Thymus (tissue), 11 donors: ENCODE measurements around the gene CFAP20DC. TPM values are rescaled to one million over a fixed set of nuclear protein-coding genes. Genes with fewer than 3 reads are reported as not detected.
A peak's percentile ranks its signal among the peaks of the same experiment; 100 is the strongest.
"Not testable (repeated sequence)": the region's sequence is repeated elsewhere in the genome, so short reads cannot be mapped to it uniquely, and the experiment has no call there.

ENCODE experiments used
- DNase-seq, 9 donors: peaks; one replicate each; pipeline ENCODE4 v3.0.0-alpha.2; 2013; ENCODE audit warnings: low spot score in 9 of 9, low read depth in 6 of 9, missing footprints in 1 of 9
- H3K27ac ChIP-seq, 2 donors: one replicate each; pipeline ENCODE4 v1.5.1; 2013; ENCODE audit warnings: control low read depth in 1 of 2, low read depth in 1 of 2, low read length in 1 of 2, mild to moderate bottlenecking in 1 of 2, moderate library complexity in 1 of 2
- H3K27me3 ChIP-seq, 2 donors: one replicate each; pipeline ENCODE4 v1.5.1; 2013; ENCODE audit warnings: low read length in 1 of 2; ENCODE audit not compliant: control insufficient read depth in 2 of 2, insufficient read depth in 1 of 2
- H3K36me3 ChIP-seq, 2 donors: one replicate each; pipeline ENCODE4 v1.5.1; 2013; ENCODE audit warnings: low read length in 1 of 2, mild to moderate bottlenecking in 1 of 2, moderate library complexity in 1 of 2; ENCODE audit not compliant: control insufficient read depth in 2 of 2, insufficient read depth in 2 of 2
- H3K4me1 ChIP-seq, 2 donors: one replicate each; pipeline ENCODE4 v1.5.1; 2013; ENCODE audit warnings: low read length in 2 of 2; ENCODE audit not compliant: control insufficient read depth in 2 of 2, insufficient read depth in 2 of 2
- H3K4me3 ChIP-seq, 2 donors: one replicate each; pipeline ENCODE4 v1.5.1; 2013; ENCODE audit warnings: low read length in 2 of 2, control low read depth in 1 of 2, mild to moderate bottlenecking in 1 of 2
- H3K9me3 ChIP-seq, 2 donors: one replicate each; pipeline ENCODE4 v1.5.1; 2013; ENCODE audit warnings: low read length in 1 of 2, mild to moderate bottlenecking in 1 of 2; ENCODE audit not compliant: control insufficient read depth in 2 of 2, insufficient read depth in 1 of 2
- WGBS: extraction: QIAGEN DNeasy Blood & Tissue Kit; methylation state at CpG from one replicate; pipeline ENCODE4 v1.1.7; 2013; 5-methylcytosine and 5-hydroxymethylcytosine counted together
- polyA plus RNA-seq: library from polyadenylated mRNA; stranded (reverse); fragments of 200-250 nt; gene quantifications from one replicate; pipeline ENCODE4 v1.2.3, GENCODE V29; 2013
- total RNA-seq: library from RNA; stranded (reverse); fragments of 120-200 nt; gene quantifications from one replicate; pipeline ENCODE4 v1.2.4, GENCODE V29; 2013
- donor health status: healthy.

Gene CFAP20DC
- total and polyA plus RNA-seq, 2 donors: 1.0 to 1.6 TPM

DNA sequence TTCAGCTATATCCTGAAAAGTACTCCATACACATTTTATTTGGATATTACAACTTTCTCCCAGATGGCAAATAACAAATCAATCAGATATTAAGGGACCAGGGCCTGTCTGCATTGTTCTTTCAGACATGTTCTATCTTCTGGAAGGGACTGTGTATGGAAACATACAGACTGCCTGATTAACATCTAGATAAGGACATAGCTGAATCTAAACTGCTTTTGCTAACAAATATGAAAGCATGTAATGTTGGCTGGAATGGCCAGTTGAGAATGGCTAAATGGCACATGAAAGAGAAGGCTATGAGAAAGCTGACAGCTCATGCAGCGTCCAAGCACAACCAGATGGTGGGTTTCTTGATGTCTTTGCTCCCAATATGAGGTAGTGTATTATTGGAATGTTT is 149.4 kb downstream of the CFAP20DC start:
- no peaks in the 10 kb centered on the region for H3K27me3 ChIP-seq
- H3K36me3 ChIP-seq: no peaks in the 10 kb centered on the region
- H3K4me3 ChIP-seq: no peak overlapping the region
- H3K9me3 ChIP-seq: no peaks in the 10 kb centered on the region
- no peak overlapping the region for H3K27ac ChIP-seq
- WGBS: 95% methylated on average over 1 of the region's 1 CpG
- DNase-seq: no peak
- H3K4me1 ChIP-seq: peaks cover 0 to 10% of the 10 kb centered on the region in 2 donors

DNA sequence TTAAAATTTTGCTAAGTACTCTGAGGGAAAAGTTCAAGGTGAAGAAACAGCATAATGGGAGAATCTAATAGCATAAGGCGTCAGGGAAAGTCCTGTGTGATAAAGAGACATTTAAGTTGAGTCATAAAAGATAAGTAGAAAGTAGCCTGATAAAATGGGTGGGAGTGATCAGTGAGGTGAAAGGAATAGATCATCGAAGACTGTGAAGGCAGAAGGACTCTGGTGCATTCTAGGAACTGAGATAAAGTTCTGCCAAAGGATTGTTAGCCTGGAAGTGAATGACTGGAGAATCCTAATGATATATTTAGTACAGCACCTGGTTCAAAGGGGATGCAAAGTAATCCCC is 149.9 kb downstream of the CFAP20DC start:
- WGBS: 61% methylated on average over 2 of the region's 2 CpGs
- Histone ChIP-seq H3K27me3 (no peaks in the 10 kb centered on the region), H3K4me3 (no peak overlapping the region), H3K27ac (no peak overlapping the region), H3K9me3 (no peaks in the 10 kb centered on the region), H3K4me1 (peaks cover 0 to 10% of the 10 kb centered on the region in 2 donors), H3K36me3 (no peaks in the 10 kb centered on the region)
- no peak for DNase-seq

DNA sequence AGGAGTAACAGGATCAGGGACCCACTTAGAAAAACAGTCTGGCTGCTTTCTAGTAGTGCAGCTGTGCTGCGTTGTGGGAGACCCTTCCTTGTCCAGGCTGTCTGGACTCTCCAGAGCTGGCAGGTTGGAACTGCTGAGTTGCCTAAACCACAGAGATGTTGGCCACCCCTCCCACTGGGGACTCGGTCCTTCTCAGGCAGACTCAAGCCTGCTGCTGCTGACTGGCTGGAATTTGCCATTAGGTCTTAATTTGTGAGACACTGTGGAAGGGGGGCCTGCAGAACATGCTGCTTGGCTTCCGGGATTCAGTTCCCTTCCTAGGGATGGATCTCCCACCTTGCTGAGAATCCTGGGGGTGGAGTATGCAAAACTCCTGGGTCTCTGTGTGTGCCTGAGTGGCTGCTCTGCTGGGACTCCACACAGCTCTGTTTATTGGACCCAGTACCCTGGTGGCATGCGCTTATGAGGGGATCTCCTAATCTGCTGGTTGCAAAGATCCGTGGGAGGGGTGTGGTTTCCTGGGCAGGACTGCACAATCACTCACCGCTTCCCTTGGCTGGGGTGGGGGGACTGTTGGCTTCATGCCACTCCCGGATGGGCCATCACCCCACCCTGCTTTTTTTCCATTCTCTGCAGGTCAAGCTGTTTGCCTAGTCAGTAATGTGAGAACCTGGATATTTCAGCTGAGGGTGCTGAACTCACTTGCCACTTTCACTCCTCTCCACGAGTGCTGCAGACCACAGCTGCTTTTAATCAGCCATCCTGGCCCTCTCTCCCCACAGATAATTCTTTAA is 150.5 kb downstream of the CFAP20DC start:
- DNase-seq: peak in 4 of 9 donors; percentile 1 to 24 (median 4)
- Histone ChIP-seq H3K36me3 (no peaks in the 10 kb centered on the region), H3K27me3 (no peaks in the 10 kb centered on the region), H3K4me1 (peaks cover 0 to 10% of the 10 kb centered on the region in 2 donors), H3K4me3 (no peak overlapping the region), H3K27ac (no peak overlapping the region), H3K9me3 (no peaks in the 10 kb centered on the region)
- 12% methylated on average over 8 of the region's 8 CpGs for WGBS

DNA sequence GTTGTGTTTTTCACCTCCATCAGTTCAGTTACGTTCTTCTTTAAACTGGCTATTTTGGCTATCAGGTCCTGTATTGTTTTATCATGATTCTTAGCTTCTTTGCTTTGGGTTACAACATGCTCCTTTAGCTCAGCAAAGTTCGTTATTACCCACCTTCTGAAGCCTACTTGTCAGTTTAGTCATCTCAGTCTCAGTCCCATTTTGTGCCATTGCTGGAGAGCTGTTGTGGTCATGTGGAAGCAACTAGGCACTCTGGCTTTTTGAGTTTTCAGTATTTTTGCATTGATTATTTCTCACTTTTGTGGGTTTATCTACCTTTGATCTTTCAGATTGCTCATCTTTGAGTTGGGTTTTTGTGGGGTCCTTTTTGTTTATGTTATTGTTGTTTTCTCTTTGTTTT is 151.3 kb downstream of the CFAP20DC start:
- 93% methylated on average over 2 of the region's 2 CpGs for WGBS
- peaks cover 0 to 10% of the 10 kb centered on the region in 2 donors for H3K4me1 ChIP-seq
- no peak for DNase-seq
- H3K9me3 ChIP-seq: no peaks in the 10 kb centered on the region
- no peak overlapping the region for H3K27ac ChIP-seq
- H3K36me3 ChIP-seq: no peaks in the 10 kb centered on the region
- no peaks in the 10 kb centered on the region for H3K27me3 ChIP-seq
- no peak overlapping the region for H3K4me3 ChIP-seq

DNA sequence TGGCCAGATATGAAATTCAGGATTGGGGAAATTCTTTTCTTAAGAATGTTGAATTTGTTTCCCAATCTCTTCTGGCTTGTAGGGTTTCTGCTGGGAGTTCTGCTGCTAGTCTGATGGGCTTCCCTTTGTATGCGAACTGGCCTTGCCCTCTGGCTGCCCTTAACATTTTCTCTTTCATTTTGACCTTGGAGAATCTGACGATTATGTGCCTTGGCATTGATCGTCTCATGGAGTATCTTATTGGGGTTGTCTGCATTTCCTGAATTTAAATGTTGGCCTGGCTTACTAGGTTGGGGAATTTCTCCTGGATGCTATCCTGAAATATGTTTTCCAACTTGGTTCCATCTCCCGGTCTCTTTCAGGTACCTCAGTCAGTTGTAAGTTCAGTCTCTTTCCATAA is 152.2 kb downstream of the CFAP20DC start:
- peaks cover 0 to 10% of the 10 kb centered on the region in 2 donors for H3K4me1 ChIP-seq
- H3K27ac ChIP-seq: no peak overlapping the region
- WGBS: 93% methylated on average over 4 of the region's 4 CpGs
- H3K9me3 ChIP-seq: no peaks in the 10 kb centered on the region
- H3K4me3 ChIP-seq: no peak overlapping the region
- no peak for DNase-seq
- H3K36me3 ChIP-seq: no peaks in the 10 kb centered on the region
- H3K27me3 ChIP-seq: no peaks in the 10 kb centered on the region

DNA sequence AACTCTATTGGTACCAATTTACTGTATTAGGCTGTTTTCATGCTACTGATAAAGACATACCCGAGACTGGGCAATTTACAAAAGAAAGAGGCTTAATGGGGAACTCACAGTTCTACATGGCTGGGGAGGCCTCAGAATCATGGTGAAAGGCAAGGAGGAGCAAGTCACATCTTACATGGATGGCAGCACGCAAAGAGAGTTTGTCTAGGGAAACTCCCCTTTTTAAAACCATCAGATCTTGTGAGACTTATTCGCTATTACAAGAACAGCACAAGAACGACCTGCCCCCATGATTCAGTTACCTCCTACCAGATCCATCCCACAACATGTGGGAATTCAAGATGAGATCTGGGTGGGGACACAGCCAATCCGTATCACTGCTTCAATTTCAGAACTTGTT is 154.1 kb downstream of the CFAP20DC start:
- not testable (repeated sequence) for H3K27me3 ChIP-seq, H3K27ac ChIP-seq, DNase-seq, H3K4me3 ChIP-seq, H3K9me3 ChIP-seq, H3K36me3 ChIP-seq, H3K4me1 ChIP-seq
- WGBS: 97% methylated on average over 5 of the region's 5 CpGs

DNA sequence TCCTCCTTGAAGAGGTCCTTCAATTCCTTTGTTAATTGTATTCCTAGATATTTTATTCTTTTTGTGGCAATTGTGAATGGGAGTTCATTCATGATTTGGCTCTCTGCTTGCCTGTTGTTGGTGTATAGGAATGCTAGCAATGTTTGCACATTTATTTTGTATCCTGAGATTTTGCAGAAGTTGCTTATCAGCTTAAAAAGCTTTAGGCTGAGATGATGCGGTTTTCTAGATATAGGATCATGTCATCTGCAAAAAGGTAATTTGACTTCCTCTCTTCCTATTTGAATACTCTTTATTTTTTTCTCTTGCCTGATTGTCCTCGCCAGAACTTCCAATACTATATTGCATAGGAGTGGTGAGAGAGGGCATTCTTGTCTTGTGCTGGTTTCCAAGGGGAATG is 157.3 kb downstream of the CFAP20DC start:
- H3K36me3 ChIP-seq, DNase-seq, H3K4me1 ChIP-seq, H3K9me3 ChIP-seq, H3K4me3 ChIP-seq, H3K27me3 ChIP-seq, H3K27ac ChIP-seq: not testable (repeated sequence)
- 15% methylated on average over 2 of the region's 2 CpGs for WGBS

DNA sequence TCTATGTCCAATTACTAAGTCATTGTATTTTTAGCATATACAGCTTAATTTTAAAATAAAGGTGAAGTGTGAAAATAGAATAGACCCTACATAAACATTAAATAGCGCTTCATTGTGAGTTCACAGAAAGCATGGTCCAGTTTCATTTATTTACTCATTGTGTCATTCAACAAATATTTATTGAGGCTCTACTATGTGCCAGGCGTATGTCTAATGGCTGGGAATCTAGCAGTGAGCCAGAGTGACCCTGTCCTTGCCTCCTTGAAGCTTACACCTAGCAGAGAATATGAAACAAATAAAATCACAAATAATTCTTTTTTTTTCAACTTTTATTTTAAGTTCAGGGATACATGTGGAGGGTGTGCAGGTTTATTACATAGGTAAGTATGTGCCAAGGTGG is 161.7 kb downstream of the CFAP20DC start:
- Histone ChIP-seq H3K36me3 (no peaks in the 10 kb centered on the region), H3K9me3 (no peaks in the 10 kb centered on the region), H3K4me3 (no peak overlapping the region), H3K27ac (no peak overlapping the region), H3K4me1 (no peaks in the 10 kb centered on the region), H3K27me3 (no peaks in the 10 kb centered on the region)
- DNase-seq: no peak
- WGBS: 95% methylated on average over 2 of the region's 2 CpGs

DNA sequence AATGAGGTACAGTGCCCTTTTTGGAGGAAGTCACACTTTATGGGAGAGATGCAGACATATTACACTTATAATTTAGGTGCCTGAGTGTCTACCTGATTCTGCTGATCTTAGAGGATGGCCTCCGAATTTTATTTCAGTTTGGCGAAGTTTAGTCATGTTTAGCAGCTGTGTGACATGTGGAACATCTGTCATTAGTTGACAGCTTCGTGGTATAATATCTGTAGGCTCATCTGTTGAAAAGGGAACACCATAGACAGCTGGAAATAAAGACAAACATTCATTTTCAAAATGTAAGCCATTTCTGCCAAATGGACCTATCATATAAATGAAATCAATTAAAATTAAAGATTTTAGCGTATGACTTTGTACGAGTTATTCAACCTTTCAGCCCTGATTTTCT is 165.4 kb downstream of the CFAP20DC start:
- Histone ChIP-seq H3K4me1 (no peaks in the 10 kb centered on the region), H3K4me3 (no peak overlapping the region), H3K27ac (no peak overlapping the region), H3K27me3 (no peaks in the 10 kb centered on the region), H3K36me3 (no peaks in the 10 kb centered on the region), H3K9me3 (no peaks in the 10 kb centered on the region)
- 63% methylated on average over 5 of the region's 5 CpGs for WGBS
- no peak for DNase-seq
